Endothelial cell of umbilical vein (primary cell): ENCODE measurements around the gene CYP2A7. TPM values are rescaled to one million over a fixed set of nuclear protein-coding genes. Genes with fewer than 3 reads are reported as not detected.
A peak's percentile ranks its signal among the peaks of the same experiment; 100 is the strongest.

ENCODE experiments used
- BruUV-seq: library from RNA; stranded (reverse); fragments of 400-500 nt; replicated peaks from 2 replicates; lab custom pipeline; 2021; lab: Mats Ljungman, UMichigan
- CTCF ChIA-PET: fragments of 300-600, 350-600 bp; sonication (Branson Sonifier 250); formaldehyde crosslinking; loops from one replicate; lab custom pipeline; 2021; ENCODE audit warnings: antibody characterized with exemption, inconsistent platforms; lab: Charles Lee
- POLR2A ChIA-PET: fragments of 300-600, 350-600 bp; sonication (Branson Sonifier 250); formaldehyde crosslinking; loops from one replicate; lab custom pipeline; 2021; ENCODE audit warnings: antibody characterized with exemption, inconsistent platforms; lab: Charles Lee
- DNase-seq: peaks from one replicate; pipeline ENCODE4 v3.0.0-alpha.2; 2011; ENCODE audit warnings: low read depth, low spot score
- FAIRE-seq: peaks from 2 replicates; lab custom pipeline; 2011; peaks lifted over from hg19 to GRCh38; lab: Jason Lieb, UNC
- H2AFZ ChIP-seq: 2 replicates; pipeline ENCODE4 v1.6.0; 2012; ENCODE audit warnings: low read depth, low read length, control low read depth, inconsistent platforms
- H3K27ac ChIP-seq: 2 replicates; pipeline ENCODE4 v1.5.1; 2011; ENCODE audit warnings: low read depth, mild to moderate bottlenecking, control low read depth, low read length, moderate library complexity; ENCODE audit not compliant: insufficient read depth
- H3K27me3 ChIP-seq, 2 experiments: 2 replicates each; pipeline versions ENCODE4 v1.6.0 to v1.6.1; 2011; ENCODE audit warnings: low read length in 2 of 2, mixed read lengths in 1 of 2; ENCODE audit not compliant: control insufficient read depth in 2 of 2, insufficient read depth in 2 of 2
- H3K36me3 ChIP-seq, 2 experiments: 2 replicates in 1 of 2; 3 replicates in 1 of 2; pipeline ENCODE4 v1.5.1; 2011; ENCODE audit warnings: low read length in 2 of 2, mild to moderate bottlenecking in 1 of 2, moderate library complexity in 1 of 2; ENCODE audit not compliant: control insufficient read depth in 2 of 2, insufficient read depth in 2 of 2; ENCODE audit errors: extremely low read depth in 1 of 2
- H3K4me1 ChIP-seq: 3 replicates; pipeline ENCODE4 v1.5.1; 2011; ENCODE audit warnings: mild to moderate bottlenecking, low read length; ENCODE audit not compliant: control insufficient read depth, insufficient read depth; ENCODE audit errors: extremely low read depth
- H3K4me2 ChIP-seq: 2 replicates; pipeline ENCODE4 v1.6.1; 2011; ENCODE audit warnings: low read length, control low read depth, mixed read lengths; ENCODE audit not compliant: insufficient read depth
- H3K4me3 ChIP-seq, 3 experiments: fragments of 200-600 bp in 1 of 3; sonication (generic), shearing (Covaris generic) in 1 of 3; replicated peaks in 1 of 3; 2 replicates each; pipeline ENCODE4 v1.5.1; 2011 to 2016; ENCODE audit warnings: control low read depth in 3 of 3, low read length in 3 of 3, mild to moderate bottlenecking in 2 of 3, inconsistent platforms in 1 of 3, low read depth in 1 of 3, moderate library complexity in 1 of 3; ENCODE audit not compliant: insufficient read depth in 1 of 3
- H3K79me2 ChIP-seq: 2 replicates; pipeline ENCODE4 v1.6.0; 2012; ENCODE audit warnings: low read length, inconsistent platforms; ENCODE audit not compliant: control insufficient read depth, insufficient read depth
- H3K9ac ChIP-seq: replicated peaks from 2 replicates; pipeline ENCODE3; 2011; ENCODE audit warnings: low read length, control low read depth; ENCODE audit not compliant: insufficient read depth; ENCODE audit errors: extremely low read depth
- H3K9me1 ChIP-seq: replicated peaks from 3 replicates; pipeline ENCODE4 v1.6.0; 2011; ENCODE audit warnings: mild to moderate bottlenecking, low read length; ENCODE audit not compliant: control insufficient read depth, insufficient read depth; ENCODE audit errors: extremely low read depth
- H3K9me3 ChIP-seq: replicated peaks from 2 replicates; pipeline ENCODE4 v1.5.1; 2012; ENCODE audit warnings: low read length, inconsistent platforms; ENCODE audit not compliant: control insufficient read depth, insufficient read depth
- H4K20me1 ChIP-seq: replicated peaks from 2 replicates; pipeline ENCODE3; 2011; ENCODE audit warnings: mild to moderate bottlenecking, low read length; ENCODE audit not compliant: control insufficient read depth, insufficient read depth; ENCODE audit errors: extremely low read depth
- EZH2 ChIP-seq: IDR thresholded peaks from 2 replicates; pipeline ENCODE4 v1.6.1; 2012; ENCODE audit warnings: borderline replicate concordance, low read depth, mild to moderate bottlenecking, moderate library complexity, low read length, inconsistent platforms; ENCODE audit not compliant: severe bottlenecking
- FOS ChIP-seq: IDR thresholded peaks from 2 replicates; pipeline ENCODE4 v1.6.1; 2011; ENCODE audit warnings: mild to moderate bottlenecking, low read length, moderate library complexity, borderline replicate concordance; ENCODE audit not compliant: insufficient read depth
- GATA2 ChIP-seq: IDR thresholded peaks from 2 replicates; pipeline ENCODE4 v1.7.0; 2011; ENCODE audit warnings: low read depth, mild to moderate bottlenecking, moderate library complexity, mixed read lengths, low read length; ENCODE audit not compliant: insufficient read length, insufficient read depth
- JUN ChIP-seq: IDR thresholded peaks from 2 replicates; pipeline ENCODE4 v1.6.1; 2011; ENCODE audit warnings: borderline replicate concordance, low read depth; ENCODE audit not compliant: insufficient read length, insufficient read depth
- MYC ChIP-seq: IDR thresholded peaks from one replicate; pipeline ENCODE4 v1.6.1; 2011; ENCODE audit warnings: mild to moderate bottlenecking, low read depth, low read length
- POLR2A ChIP-seq: IDR thresholded peaks from 2 replicates; pipeline ENCODE4 v1.6.1; 2012; ENCODE audit warnings: low read depth, mild to moderate bottlenecking, control low read depth, low read length
- POLR2AphosphoS5 ChIP-seq: IDR thresholded peaks from 2 replicates; pipeline ENCODE4 v1.6.1; 2012; ENCODE audit warnings: low read depth, mild to moderate bottlenecking, control low read depth, low read length, moderate library complexity; ENCODE audit not compliant: insufficient read depth
- dilution Hi-C: fragments of 300-500 bp; cut with MboI; formaldehyde crosslinking; loops from one replicate; pipeline ENCODE4 v1.15.0; 2019; ENCODE audit warnings: low sequenced_read_pairs; ENCODE audit not compliant: extremely low pct_ligation_motif_present
- intact Hi-C: fragments of 100-400 bp; cut with micrococcal nuclease; formaldehyde crosslinking; loops from one replicate; pipeline ENCODE4 v1.10.0; 2022
- polyA plus RNA-seq, 4 experiments: library from polyadenylated mRNA; depleted of rRNA in 3 of 4; stranded (reverse) in 3 of 4; unstranded in 1 of 4; fragments of >200 nt; gene quantifications; 2 replicates each; pipeline versions ENCODE4 v1.2.1 to v1.2.3, GENCODE V29; 2011 to 2012; ENCODE audit warnings: missing spikeins in 1 of 4
- total RNA-seq: library from RNA; stranded (reverse); gene quantifications from 2 replicates; pipeline ENCODE4 v1.2.3, GENCODE V29; 2021
- TF ChIP-seq, protein P1 (sequence below), 2 donors: IDR thresholded peaks; 1 replicate in 1 of 2; 2 replicates in 1 of 2; pipeline ENCODE4 v1.5.1; 2011; ENCODE audit warnings: low read length in 2 of 2, mild to moderate bottlenecking in 2 of 2, moderate library complexity in 2 of 2, control low read depth in 1 of 2, inconsistent platforms in 1 of 2, low read depth in 1 of 2; ENCODE audit not compliant: insufficient read depth in 1 of 2; ENCODE audit errors: extremely low read depth in 1 of 2
- TF ChIP-seq, protein P2 (sequence below): IDR thresholded peaks from 2 replicates; pipeline ENCODE4 v1.6.1; 2011; ENCODE audit not compliant: insufficient read depth, insufficient read length

The CYP2A7 gene
- total and polyA plus RNA-seq, 2 donors (not counting 3 experiments of a cell fraction or from before 2014, with no cell fraction given): not detected

DNA sequence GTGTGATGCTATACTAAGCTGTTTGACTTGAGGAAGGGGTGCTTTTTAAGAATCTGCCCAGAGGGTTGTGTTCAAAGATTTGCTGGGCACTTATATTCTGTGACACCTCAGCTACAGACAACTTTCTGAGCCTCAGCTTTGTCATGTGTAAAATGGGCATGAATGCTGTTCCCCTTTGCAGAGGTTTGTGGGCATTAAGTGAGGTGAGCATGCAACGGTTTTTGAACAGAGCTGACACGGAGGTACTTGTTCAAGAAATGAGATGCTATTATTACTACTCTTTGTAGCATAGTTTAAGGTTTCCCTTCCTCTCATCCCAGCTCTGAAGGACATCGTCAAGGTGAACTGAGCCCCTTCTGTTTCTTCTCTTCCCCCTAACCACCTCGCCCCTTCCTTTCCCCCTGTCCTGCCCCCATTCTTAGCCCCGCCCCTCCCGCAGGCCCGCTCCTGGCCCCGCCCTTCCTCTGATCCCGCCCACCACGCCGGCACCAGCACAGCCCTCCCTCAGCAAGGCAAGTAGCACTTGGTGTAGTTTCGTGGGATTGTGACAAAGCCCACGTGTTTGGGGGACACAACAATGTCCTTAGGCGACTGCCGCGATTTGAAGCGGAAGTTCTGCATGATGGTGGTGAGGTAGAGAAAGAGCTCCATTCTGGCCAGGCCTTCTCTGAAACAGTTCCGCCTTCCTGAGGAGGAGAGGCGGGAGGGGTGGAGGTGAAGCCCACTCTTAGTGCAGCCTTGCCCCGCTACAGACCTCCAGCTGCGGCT lies 26.1 kb upstream of the CYP2A7 start:
- Histone ChIP-seq H4K20me1 (no peaks in the 10 kb centered on the region), H3K27ac (no peak overlapping the region), H3K27me3 (peaks cover 0 to 14% of the 10 kb centered on the region in 2 experiments), H3K4me3 (peak overlapping the region in 1 of 3 experiments; percentile 4), H3K4me1 (no peaks in the 10 kb centered on the region), H3K79me2 (no peaks in the 10 kb centered on the region), H3K4me2 (no peak overlapping the region), H3K36me3 (no peaks in the 10 kb centered on the region), H2AFZ (no peak overlapping the region), H3K9ac (no peak overlapping the region), H3K9me1 (no peaks in the 10 kb centered on the region), H3K9me3 (no peaks in the 10 kb centered on the region)
- TF ChIP-seq, protein P1, sequence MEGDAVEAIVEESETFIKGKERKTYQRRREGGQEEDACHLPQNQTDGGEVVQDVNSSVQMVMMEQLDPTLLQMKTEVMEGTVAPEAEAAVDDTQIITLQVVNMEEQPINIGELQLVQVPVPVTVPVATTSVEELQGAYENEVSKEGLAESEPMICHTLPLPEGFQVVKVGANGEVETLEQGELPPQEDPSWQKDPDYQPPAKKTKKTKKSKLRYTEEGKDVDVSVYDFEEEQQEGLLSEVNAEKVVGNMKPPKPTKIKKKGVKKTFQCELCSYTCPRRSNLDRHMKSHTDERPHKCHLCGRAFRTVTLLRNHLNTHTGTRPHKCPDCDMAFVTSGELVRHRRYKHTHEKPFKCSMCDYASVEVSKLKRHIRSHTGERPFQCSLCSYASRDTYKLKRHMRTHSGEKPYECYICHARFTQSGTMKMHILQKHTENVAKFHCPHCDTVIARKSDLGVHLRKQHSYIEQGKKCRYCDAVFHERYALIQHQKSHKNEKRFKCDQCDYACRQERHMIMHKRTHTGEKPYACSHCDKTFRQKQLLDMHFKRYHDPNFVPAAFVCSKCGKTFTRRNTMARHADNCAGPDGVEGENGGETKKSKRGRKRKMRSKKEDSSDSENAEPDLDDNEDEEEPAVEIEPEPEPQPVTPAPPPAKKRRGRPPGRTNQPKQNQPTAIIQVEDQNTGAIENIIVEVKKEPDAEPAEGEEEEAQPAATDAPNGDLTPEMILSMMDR (IDR thresholded peaks at IDR 0.05; ENCODE audit: extremely low read depth in 1 of 2, insufficient read depth in 1 of 2, low read depth in 1 of 2, low read length in 2 of 2): no peak
- TF ChIP-seq MYC (no peak), FOS (no peak), EZH2 (no peak), GATA2 (no peak), POLR2A (no peak), POLR2AphosphoS5 (no peak), JUN (no peak)
- TF ChIP-seq, protein P2, sequence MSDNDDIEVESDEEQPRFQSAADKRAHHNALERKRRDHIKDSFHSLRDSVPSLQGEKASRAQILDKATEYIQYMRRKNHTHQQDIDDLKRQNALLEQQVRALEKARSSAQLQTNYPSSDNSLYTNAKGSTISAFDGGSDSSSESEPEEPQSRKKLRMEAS: no peak
- dilution Hi-C loops (no loop called here), intact Hi-C loops (no loop called here)
- no peak for FAIRE-seq
- CTCF ChIA-PET: interaction anchor here (0.8 kb wide), 2 partner anchors 16 to 42 kb away, joined by 3 read pairs; no protein-coding TSS in a partner anchor
- no TSS peak for BruUV-seq
- DNase-seq: no peak
- POLR2A ChIA-PET: no interaction called here
